Hepatocyte (in vitro differentiated cells): ENCODE data around the gene PTPRO. TPM values are rescaled to one million over a fixed set of nuclear protein-coding genes. Genes with fewer than 3 reads are reported as not detected.

Source experiments
- DNase-seq: peaks from one replicate; pipeline ENCODE4 v3.0.0-alpha.2; 2016; ENCODE audit warnings: low spot score
- H2AFZ ChIP-seq: fragments of 200-600 bp; sonication (generic); 2 replicates; pipeline ENCODE4 v1.6.0; 2016; ENCODE audit warnings: antibody characterized with exemption, mild to moderate bottlenecking
- H3K27ac ChIP-seq: fragments of 200-600 bp; sonication (generic); 2 replicates; pipeline ENCODE4 v1.5.1; 2016; ENCODE audit warnings: mild to moderate bottlenecking
- H3K27me3 ChIP-seq: fragments of 200-600 bp; sonication (generic); 2 replicates; pipeline ENCODE4 v1.6.1; 2016
- H3K36me3 ChIP-seq: fragments of 200-600 bp; sonication (generic); replicated peaks from 2 replicates; pipeline ENCODE4 v1.5.1; 2016; ENCODE audit warnings: low read depth; ENCODE audit not compliant: insufficient read depth
- H3K4me1 ChIP-seq: fragments of 200-600 bp; sonication (generic); 2 replicates; pipeline ENCODE4 v1.5.1; 2016; ENCODE audit warnings: mild to moderate bottlenecking, moderate library complexity; ENCODE audit not compliant: insufficient read depth
- H3K4me2 ChIP-seq: fragments of 200-600 bp; sonication (generic); 2 replicates; pipeline ENCODE4 v1.6.0; 2016
- H3K4me3 ChIP-seq: fragments of 200-600 bp; sonication (generic); 2 replicates; pipeline ENCODE4 v1.5.1; 2016; ENCODE audit warnings: mild to moderate bottlenecking
- H3K79me2 ChIP-seq: fragments of 200-600 bp; sonication (generic); 2 replicates; pipeline ENCODE4 v1.6.0; 2017; ENCODE audit warnings: mild to moderate bottlenecking
- H3K9me2 ChIP-seq: fragments of 200-600 bp; sonication (generic); replicated peaks from 2 replicates; pipeline ENCODE4 v1.6.0; 2017; ENCODE audit warnings: mild to moderate bottlenecking; ENCODE audit not compliant: insufficient read depth
- H3K9me3 ChIP-seq: fragments of 200-600 bp; sonication (generic); 2 replicates; pipeline ENCODE4 v1.5.1; 2016; ENCODE audit warnings: low read depth, mild to moderate bottlenecking
- H4K20me1 ChIP-seq: fragments of 200-600 bp; sonication (generic); 2 replicates; pipeline ENCODE4 v1.6.0; 2016; ENCODE audit warnings: mild to moderate bottlenecking; ENCODE audit not compliant: insufficient read depth, poor library complexity, severe bottlenecking
- EZH2 ChIP-seq: fragments of 200-600 bp; sonication (generic); IDR thresholded peaks from 2 replicates; pipeline ENCODE4 v1.6.1; 2016; ENCODE audit warnings: antibody characterized with exemption, mild to moderate bottlenecking, borderline replicate concordance
- EZH2phosphoT487 ChIP-seq: fragments of 200-600 bp; sonication (generic); IDR thresholded peaks from one replicate; pipeline ENCODE4 v1.6.1; 2018; ENCODE audit warnings: antibody characterized with exemption, mild to moderate bottlenecking, low read depth, moderate library complexity; ENCODE audit not compliant: unreplicated experiment, severe bottlenecking
- WGBS: methylation state at CpG from one replicate; pipeline ENCODE4 v1.1.6; 2016; ENCODE audit warnings: low lambda C conversion rate; ENCODE audit errors: missing lambda C conversion rate; 5-methylcytosine and 5-hydroxymethylcytosine counted together
- polyA plus RNA-seq: library from polyadenylated mRNA; unstranded; fragments of >200 nt; fragmentation: Nextera tagmentation; extraction: Ambion mirVana; gene quantifications from 2 replicates; pipeline ENCODE4 v1.2.1, GENCODE V29; 2016
- total RNA-seq: library from RNA; depleted of rRNA; stranded (reverse); fragments of >200 nt; gene quantifications from 2 replicates; pipeline ENCODE4 v1.2.3, GENCODE V29; 2014
- TF ChIP-seq, protein P1 (sequence below): fragments of 200-600 bp; sonication (generic); IDR thresholded peaks from 2 replicates; pipeline ENCODE4 v1.5.1; 2016; ENCODE audit warnings: antibody characterized with exemption, mild to moderate bottlenecking; ENCODE audit not compliant: poor library complexity

The PTPRO gene
- total and polyA plus RNA-seq, 2 experiments from 2014 or later: 0.60 to 0.65 TPM

GRCh38 chr12:15306605-15307004, 15.7 kb upstream of the PTPRO start:
- H4K20me1 ChIP-seq: no peaks in the 10 kb centered on the region
- no peaks in the 10 kb centered on the region for H3K9me3 ChIP-seq
- no peak overlapping the region for H3K4me2 ChIP-seq
- no peak overlapping the region for H2AFZ ChIP-seq
- no peak for DNase-seq
- no peaks in the 10 kb centered on the region for H3K9me2 ChIP-seq
- H3K4me3 ChIP-seq: no peak overlapping the region
- no peaks in the 10 kb centered on the region for H3K27me3 ChIP-seq
- TF ChIP-seq EZH2phosphoT487 (no peak), EZH2 (no peak)
- TF ChIP-seq, protein P1, sequence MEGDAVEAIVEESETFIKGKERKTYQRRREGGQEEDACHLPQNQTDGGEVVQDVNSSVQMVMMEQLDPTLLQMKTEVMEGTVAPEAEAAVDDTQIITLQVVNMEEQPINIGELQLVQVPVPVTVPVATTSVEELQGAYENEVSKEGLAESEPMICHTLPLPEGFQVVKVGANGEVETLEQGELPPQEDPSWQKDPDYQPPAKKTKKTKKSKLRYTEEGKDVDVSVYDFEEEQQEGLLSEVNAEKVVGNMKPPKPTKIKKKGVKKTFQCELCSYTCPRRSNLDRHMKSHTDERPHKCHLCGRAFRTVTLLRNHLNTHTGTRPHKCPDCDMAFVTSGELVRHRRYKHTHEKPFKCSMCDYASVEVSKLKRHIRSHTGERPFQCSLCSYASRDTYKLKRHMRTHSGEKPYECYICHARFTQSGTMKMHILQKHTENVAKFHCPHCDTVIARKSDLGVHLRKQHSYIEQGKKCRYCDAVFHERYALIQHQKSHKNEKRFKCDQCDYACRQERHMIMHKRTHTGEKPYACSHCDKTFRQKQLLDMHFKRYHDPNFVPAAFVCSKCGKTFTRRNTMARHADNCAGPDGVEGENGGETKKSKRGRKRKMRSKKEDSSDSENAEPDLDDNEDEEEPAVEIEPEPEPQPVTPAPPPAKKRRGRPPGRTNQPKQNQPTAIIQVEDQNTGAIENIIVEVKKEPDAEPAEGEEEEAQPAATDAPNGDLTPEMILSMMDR: no peak
- H3K27ac ChIP-seq: no peak overlapping the region
- no peaks in the 10 kb centered on the region for H3K4me1 ChIP-seq
- no peaks in the 10 kb centered on the region for H3K36me3 ChIP-seq
- 82% methylated on average over 3 of the region's 3 CpGs for WGBS
- H3K79me2 ChIP-seq: no peaks in the 10 kb centered on the region

DNA sequence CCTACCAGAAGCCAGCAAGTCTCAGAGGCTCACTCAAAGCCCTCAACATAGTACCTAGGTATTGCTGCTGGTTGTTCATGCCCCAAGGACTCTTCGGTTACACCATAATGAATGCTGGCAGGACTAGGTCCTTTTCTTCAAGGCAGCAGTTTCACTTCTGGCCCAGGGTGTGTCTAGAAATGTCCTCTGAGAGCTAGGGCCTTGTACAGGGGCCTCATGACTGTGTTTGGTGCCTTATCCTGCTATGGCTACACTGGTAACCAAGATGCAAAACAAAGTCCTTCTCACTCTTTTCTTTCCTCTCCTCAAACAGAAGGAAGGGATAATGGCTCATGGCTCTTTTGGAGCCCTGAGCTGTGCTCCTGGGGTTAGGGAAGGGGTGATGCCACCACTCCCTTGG, 15.2 kb upstream of the PTPRO start:
- 91% methylated on average over 1 of the region's 1 CpG for WGBS
- no peak for DNase-seq
- TF ChIP-seq, protein P1: no peak
- TF ChIP-seq EZH2phosphoT487: no peak
- TF ChIP-seq EZH2: no peak
- no peaks in the 10 kb centered on the region for H3K79me2 ChIP-seq
- no peak overlapping the region for H2AFZ ChIP-seq
- no peaks in the 10 kb centered on the region for H3K36me3 ChIP-seq
- no peaks in the 10 kb centered on the region for H3K4me1 ChIP-seq
- H3K4me2 ChIP-seq: no peak overlapping the region
- H3K4me3 ChIP-seq: no peak overlapping the region
- H3K27me3 ChIP-seq: no peaks in the 10 kb centered on the region
- H3K9me2 ChIP-seq: no peaks in the 10 kb centered on the region
- H4K20me1 ChIP-seq: no peaks in the 10 kb centered on the region
- no peaks in the 10 kb centered on the region for H3K9me3 ChIP-seq
- H3K27ac ChIP-seq: no peak overlapping the region

DNA sequence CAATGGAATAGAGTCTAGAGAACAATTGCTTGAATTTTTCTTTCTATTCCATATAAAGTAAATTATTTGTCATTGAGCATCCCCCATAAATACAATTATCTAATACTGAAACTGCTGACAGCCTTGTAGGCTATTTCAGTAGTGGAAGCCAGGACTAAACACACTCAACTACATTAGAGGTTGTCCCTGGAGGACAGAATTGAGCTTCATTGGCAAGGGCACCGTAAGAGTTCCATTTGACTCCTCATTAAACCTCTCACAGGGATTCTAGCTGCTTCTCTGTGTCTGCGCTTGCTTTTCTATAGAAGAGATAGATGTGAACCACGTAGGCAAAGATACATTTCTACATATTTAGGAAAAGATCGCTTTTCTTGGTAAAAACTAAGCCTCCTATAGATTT, 3.5 kb upstream of the PTPRO start:
- Histone ChIP-seq H3K9me2 (no peaks in the 10 kb centered on the region), H3K9me3 (no peaks in the 10 kb centered on the region), H3K4me1 (no peaks in the 10 kb centered on the region), H3K27me3 (peaks cover 84% of the 10 kb centered on the region), H2AFZ (no peak overlapping the region), H4K20me1 (no peaks in the 10 kb centered on the region), H3K79me2 (no peaks in the 10 kb centered on the region), H3K4me3 (no peak overlapping the region), H3K36me3 (no peaks in the 10 kb centered on the region), H3K4me2 (no peak overlapping the region), H3K27ac (no peak overlapping the region)
- WGBS: 66% methylated on average over 4 of the region's 4 CpGs
- TF ChIP-seq EZH2phosphoT487: no peak
- TF ChIP-seq, protein P1: no peak
- no peak for TF ChIP-seq EZH2
- DNase-seq: no peak

DNA sequence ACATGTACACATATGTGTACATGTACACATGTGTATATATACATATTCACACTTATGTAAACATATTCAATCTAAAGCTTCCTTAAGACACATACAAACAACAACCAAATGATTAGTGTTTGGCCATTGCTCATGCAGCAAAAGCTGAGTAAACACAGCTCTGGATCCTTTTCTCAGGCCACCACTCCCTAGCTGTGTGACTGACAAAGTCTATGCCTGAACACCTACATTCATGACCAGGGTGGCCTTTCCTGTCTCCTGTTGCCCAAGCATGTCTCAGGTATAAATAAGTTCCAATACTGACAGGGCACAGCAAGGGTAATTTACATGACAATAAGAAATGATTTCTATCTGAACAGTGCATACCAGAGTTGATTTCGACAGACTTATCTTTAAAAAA, 1.4 kb upstream of the PTPRO start:
- Histone ChIP-seq H3K36me3 (no peaks in the 10 kb centered on the region), H3K4me3 (no peak overlapping the region), H3K4me1 (no peaks in the 10 kb centered on the region), H3K27ac (no peak overlapping the region), H3K4me2 (no peak overlapping the region), H3K79me2 (no peaks in the 10 kb centered on the region), H2AFZ (no peak overlapping the region), H4K20me1 (no peaks in the 10 kb centered on the region), H3K9me2 (no peaks in the 10 kb centered on the region), H3K9me3 (no peaks in the 10 kb centered on the region), H3K27me3 (peaks cover 88% of the 10 kb centered on the region)
- TF ChIP-seq EZH2 (no peak), EZH2phosphoT487 (no peak)
- TF ChIP-seq, protein P1: no peak
- DNase-seq: no peak
- 81% methylated on average over 1 of the region's 1 CpG for WGBS
